HepG2 (cell line): ENCODE data around the gene DCAF8. TPM values are rescaled to one million over a fixed set of nuclear protein-coding genes. Genes with fewer than 3 reads are reported as not detected.

Experiments used
- AGO1 ChIP-seq: fragments of 200-400 bp; formaldehyde crosslinking; IDR thresholded peaks from 2 replicates; pipeline ENCODE4 v1.6.1; 2017; ENCODE audit warnings: mild to moderate bottlenecking, low read depth, low read length, moderate library complexity; ENCODE audit not compliant: poor library complexity, severe bottlenecking
- BORCS8-MEF2B ChIP-seq: sonication (generic); formaldehyde crosslinking; IDR thresholded peaks from 2 replicates; pipeline ENCODE4 v1.8.0; 2022; ENCODE audit warnings: mild to moderate bottlenecking, missing genetic modification reagents
- CAMTA2 ChIP-seq: sonication (generic); formaldehyde crosslinking; IDR thresholded peaks from 2 replicates; pipeline ENCODE4 v1.4.0; 2020; ENCODE audit warnings: mild to moderate bottlenecking, missing genetic modification reagents, borderline replicate concordance
- CREM ChIP-seq, 2 experiments: sonication (generic) in 1 of 2; formaldehyde crosslinking in 1 of 2; IDR thresholded peaks; 2 replicates each; pipeline versions ENCODE4 v1.4.0 to v1.6.1; 2016 to 2020; ENCODE audit warnings: antibody characterized with exemption in 1 of 2, mild to moderate bottlenecking in 1 of 2, missing genetic modification reagents in 1 of 2
- HDAC6 ChIP-seq: fragments of 200-600 bp; sonication (generic); IDR thresholded peaks from 2 replicates; pipeline ENCODE4 v1.7.0; 2017; ENCODE audit warnings: mild to moderate bottlenecking, antibody characterized with exemption, low read length, low read depth
- MIXL1 ChIP-seq: IDR thresholded peaks from 2 replicates; pipeline ENCODE4 v1.6.1; 2016
- PAX8 ChIP-seq: sonication (generic); formaldehyde crosslinking; IDR thresholded peaks from 2 replicates; pipeline ENCODE4 v1.8.0; 2022; ENCODE audit warnings: mild to moderate bottlenecking, missing genetic modification reagents, borderline replicate concordance
- POLR2A ChIP-seq, 2 experiments: IDR thresholded peaks; 2 replicates each; pipeline ENCODE4 v1.6.1; 2011; ENCODE audit warnings: low read depth in 2 of 2, low read length in 2 of 2, mild to moderate bottlenecking in 1 of 2, moderate library complexity in 1 of 2; ENCODE audit not compliant: insufficient read depth in 1 of 2
- REXO4 ChIP-seq: sonication (generic); formaldehyde crosslinking; IDR thresholded peaks from 2 replicates; pipeline ENCODE4 v1.8.0; 2022; ENCODE audit warnings: missing genetic modification reagents, mild to moderate bottlenecking, borderline replicate concordance
- SP5 ChIP-seq: IDR thresholded peaks from 2 replicates; pipeline ENCODE4 v1.6.1; 2016; ENCODE audit warnings: low read depth, borderline replicate concordance
- WIZ ChIP-seq: sonication (generic); formaldehyde crosslinking; IDR thresholded peaks from 2 replicates; pipeline ENCODE4 v1.5.1; 2020; ENCODE audit warnings: mild to moderate bottlenecking, missing genetic modification reagents
- ZNF292 ChIP-seq: sonication (generic); formaldehyde crosslinking; IDR thresholded peaks from 2 replicates; pipeline ENCODE4 v1.8.1; 2022; ENCODE audit warnings: mild to moderate bottlenecking, low read depth, missing genetic modification reagents, borderline replicate concordance
- ZNF333 ChIP-seq: sonication (generic); formaldehyde crosslinking; IDR thresholded peaks from 2 replicates; pipeline ENCODE4 v1.4.0; 2020; ENCODE audit warnings: mild to moderate bottlenecking, missing genetic modification reagents, borderline replicate concordance
- ZNF432 ChIP-seq: sonication (generic); formaldehyde crosslinking; IDR thresholded peaks from 2 replicates; pipeline ENCODE4 v1.5.0; 2020; ENCODE audit warnings: missing genetic modification reagents, mild to moderate bottlenecking, borderline replicate concordance
- polyA plus RNA-seq, 8 experiments: library from polyadenylated mRNA; depleted of rRNA in 3 of 8; stranded (reverse) in 7 of 8; unstranded in 1 of 8; fragments of >200 nt; fragmentation: Illumina TruSeq in 4 of 8; extraction: Trizol in 4 of 8; gene quantifications; 2 replicates each; pipeline versions ENCODE4 v1.2.1 to v1.2.3, GENCODE V29; 2011 to 2016; ENCODE audit warnings: low read depth in 4 of 8, missing spikeins in 1 of 8, mixed read lengths in 1 of 8; ENCODE audit not compliant: insufficient read depth in 1 of 8
- total RNA-seq, 5 experiments: library from RNA; depleted of rRNA; stranded (reverse); fragments of >200 nt; fragmentation: Illumina TruSeq; extraction: Trizol; gene quantifications; 2 replicates each; pipeline ENCODE4 v1.2.3, GENCODE V29; 2016; ENCODE audit warnings: low read depth in 1 of 5
- TF ChIP-seq, protein P1 (sequence below): IDR thresholded peaks from 2 replicates; pipeline ENCODE4 v1.6.1; 2016; ENCODE audit warnings: mild to moderate bottlenecking, missing biosample characterization, missing genetic modification reagents
- TF ChIP-seq, protein P2 (sequence below): IDR thresholded peaks from 2 replicates; pipeline ENCODE4 v1.6.1; 2016; ENCODE audit warnings: control low read depth
- TF ChIP-seq, protein P3 (sequence below): sonication (generic); formaldehyde crosslinking; IDR thresholded peaks from 2 replicates; pipeline ENCODE4 v1.9.0; 2022; ENCODE audit warnings: low read depth, missing genetic modification reagents
- TF ChIP-seq, protein P4 (sequence below): sonication (generic); formaldehyde crosslinking; IDR thresholded peaks from 2 replicates; pipeline ENCODE4 v1.5.1; 2020; ENCODE audit warnings: mild to moderate bottlenecking, missing genetic modification reagents, moderate library complexity
- TF ChIP-seq, protein P5 (sequence below): sonication (generic); formaldehyde crosslinking; IDR thresholded peaks from 2 replicates; pipeline ENCODE4 v1.4.0; 2020; ENCODE audit warnings: missing genetic modification reagents
- TF ChIP-seq, protein P6 (sequence below): IDR thresholded peaks from 2 replicates; pipeline ENCODE4 v1.6.1; 2016; ENCODE audit warnings: low read depth

DCAF8 gene
- total and polyA plus RNA-seq, 2 of the 13 experiments (the other 11 are each of a cell fraction or from before 2014, with no cell fraction given): 73.4 to 79.8 TPM

DNA sequence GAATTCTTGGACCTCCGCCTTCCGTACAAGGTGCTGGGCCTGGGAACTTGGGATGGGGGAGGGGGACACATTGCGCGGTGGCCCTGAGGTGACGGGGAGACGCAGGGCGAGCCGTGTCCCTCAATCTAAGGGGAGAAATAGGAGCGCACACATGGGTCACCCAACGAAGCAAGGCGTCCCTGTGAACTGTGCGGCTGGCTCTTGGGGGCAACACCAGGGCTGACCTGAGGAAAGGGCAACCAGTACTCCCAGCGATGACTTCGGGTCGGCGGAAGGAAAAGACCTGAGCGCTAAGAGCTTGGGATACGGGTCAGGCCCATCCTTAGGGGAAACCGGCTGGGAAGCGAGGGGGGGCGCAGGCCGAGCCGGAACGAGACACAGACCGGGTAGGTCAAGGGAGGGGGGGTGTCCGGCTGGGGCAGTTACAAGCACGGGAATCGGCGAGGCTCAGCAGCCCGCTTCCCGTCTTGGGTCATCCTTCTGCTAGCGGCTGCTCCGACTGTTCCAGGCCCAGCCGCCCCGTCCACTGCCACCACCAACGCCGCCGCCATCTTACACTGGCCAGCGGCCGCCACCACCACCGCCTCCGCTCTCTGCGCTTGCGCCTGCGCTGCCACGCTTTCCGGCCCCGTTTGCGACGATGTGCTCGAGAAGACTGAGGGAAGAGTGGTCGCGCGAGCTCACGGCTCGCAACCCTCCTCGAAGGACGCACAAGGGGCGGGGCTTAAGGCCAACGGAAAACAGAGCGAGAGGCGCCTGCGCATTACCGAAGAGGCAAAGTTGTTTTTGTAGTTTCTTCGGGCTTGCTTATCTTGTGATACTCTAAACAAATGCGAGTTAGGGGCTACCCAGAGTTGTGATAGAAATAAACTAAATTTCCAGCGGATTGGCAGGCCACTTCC lies at the start of gene DCAF8 (continued):
- TF ChIP-seq, protein P1, sequence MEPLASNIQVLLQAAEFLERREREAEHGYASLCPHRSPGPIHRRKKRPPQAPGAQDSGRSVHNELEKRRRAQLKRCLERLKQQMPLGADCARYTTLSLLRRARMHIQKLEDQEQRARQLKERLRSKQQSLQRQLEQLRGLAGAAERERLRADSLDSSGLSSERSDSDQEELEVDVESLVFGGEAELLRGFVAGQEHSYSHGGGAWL (CRISPR knock-in tag): peak; percentile 86
- TF ChIP-seq CREM (IDR thresholded peaks at IDR 0.05): peak; percentile 33; the same call in 1 of the 2 replicates
- TF ChIP-seq CREM (CRISPR knock-in tag; IDR thresholded peaks at IDR 0.05): no peak
- TF ChIP-seq, protein P2, sequence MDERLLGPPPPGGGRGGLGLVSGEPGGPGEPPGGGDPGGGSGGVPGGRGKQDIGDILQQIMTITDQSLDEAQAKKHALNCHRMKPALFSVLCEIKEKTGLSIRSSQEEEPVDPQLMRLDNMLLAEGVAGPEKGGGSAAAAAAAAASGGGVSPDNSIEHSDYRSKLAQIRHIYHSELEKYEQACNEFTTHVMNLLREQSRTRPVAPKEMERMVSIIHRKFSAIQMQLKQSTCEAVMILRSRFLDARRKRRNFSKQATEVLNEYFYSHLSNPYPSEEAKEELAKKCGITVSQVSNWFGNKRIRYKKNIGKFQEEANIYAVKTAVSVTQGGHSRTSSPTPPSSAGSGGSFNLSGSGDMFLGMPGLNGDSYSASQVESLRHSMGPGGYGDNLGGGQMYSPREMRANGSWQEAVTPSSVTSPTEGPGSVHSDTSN (CRISPR knock-in tag): no peak
- peak; percentile 88 for TF ChIP-seq BORCS8-MEF2B (CRISPR knock-in tag)
- TF ChIP-seq HDAC6: no peak
- TF ChIP-seq, protein P3, sequence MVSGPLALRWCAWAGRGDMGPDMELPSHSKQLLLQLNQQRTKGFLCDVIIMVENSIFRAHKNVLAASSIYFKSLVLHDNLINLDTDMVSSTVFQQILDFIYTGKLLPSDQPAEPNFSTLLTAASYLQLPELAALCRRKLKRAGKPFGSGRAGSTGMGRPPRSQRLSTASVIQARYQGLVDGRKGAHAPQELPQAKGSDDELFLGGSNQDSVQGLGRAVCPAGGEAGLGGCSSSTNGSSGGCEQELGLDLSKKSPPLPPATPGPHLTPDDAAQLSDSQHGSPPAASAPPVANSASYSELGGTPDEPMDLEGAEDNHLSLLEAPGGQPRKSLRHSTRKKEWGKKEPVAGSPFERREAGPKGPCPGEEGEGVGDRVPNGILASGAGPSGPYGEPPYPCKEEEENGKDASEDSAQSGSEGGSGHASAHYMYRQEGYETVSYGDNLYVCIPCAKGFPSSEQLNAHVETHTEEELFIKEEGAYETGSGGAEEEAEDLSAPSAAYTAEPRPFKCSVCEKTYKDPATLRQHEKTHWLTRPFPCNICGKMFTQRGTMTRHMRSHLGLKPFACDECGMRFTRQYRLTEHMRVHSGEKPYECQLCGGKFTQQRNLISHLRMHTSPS (CRISPR knock-in tag): no peak
- TF ChIP-seq WIZ (CRISPR knock-in tag): peak; percentile 72; the same call in 1 of the 2 replicates
- TF ChIP-seq POLR2A (IDR thresholded peaks at IDR 0.05; ENCODE audit: insufficient read depth in 1 of 2, low read depth in 2 of 2, low read length in 2 of 2): peak; percentile 92 to 94
- TF ChIP-seq PAX8 (CRISPR knock-in tag): peak; percentile 79; the same call in 1 of the 2 replicates
- peak; percentile 61 for TF ChIP-seq AGO1
- TF ChIP-seq REXO4: no peak
- TF ChIP-seq ZNF432 (CRISPR knock-in tag): no peak
- TF ChIP-seq, protein P4, sequence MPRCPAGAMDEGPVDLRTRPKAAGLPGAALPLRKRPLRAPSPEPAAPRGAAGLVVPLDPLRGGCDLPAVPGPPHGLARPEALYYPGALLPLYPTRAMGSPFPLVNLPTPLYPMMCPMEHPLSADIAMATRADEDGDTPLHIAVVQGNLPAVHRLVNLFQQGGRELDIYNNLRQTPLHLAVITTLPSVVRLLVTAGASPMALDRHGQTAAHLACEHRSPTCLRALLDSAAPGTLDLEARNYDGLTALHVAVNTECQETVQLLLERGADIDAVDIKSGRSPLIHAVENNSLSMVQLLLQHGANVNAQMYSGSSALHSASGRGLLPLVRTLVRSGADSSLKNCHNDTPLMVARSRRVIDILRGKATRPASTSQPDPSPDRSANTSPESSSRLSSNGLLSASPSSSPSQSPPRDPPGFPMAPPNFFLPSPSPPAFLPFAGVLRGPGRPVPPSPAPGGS (CRISPR knock-in tag): no peak; the same call in none of the 2 replicates
- TF ChIP-seq, protein P5, sequence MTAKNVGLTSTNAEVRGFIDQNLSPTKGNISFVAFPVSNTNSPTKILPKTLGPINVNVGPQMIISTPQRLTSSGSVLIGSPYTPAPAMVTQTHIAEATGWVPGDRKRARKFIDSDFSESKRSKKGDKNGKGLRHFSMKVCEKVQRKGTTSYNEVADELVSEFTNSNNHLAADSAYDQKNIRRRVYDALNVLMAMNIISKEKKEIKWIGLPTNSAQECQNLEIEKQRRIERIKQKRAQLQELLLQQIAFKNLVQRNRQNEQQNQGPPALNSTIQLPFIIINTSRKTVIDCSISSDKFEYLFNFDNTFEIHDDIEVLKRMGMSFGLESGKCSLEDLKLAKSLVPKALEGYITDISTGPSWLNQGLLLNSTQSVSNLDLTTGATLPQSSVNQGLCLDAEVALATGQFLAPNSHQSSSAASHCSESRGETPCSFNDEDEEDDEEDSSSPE (CRISPR knock-in tag): peak; percentile 67
- peak; percentile 48; the same call in 1 of the 2 replicates for TF ChIP-seq CAMTA2
- TF ChIP-seq ZNF292 (CRISPR knock-in tag): no peak
- no peak; the same call in 1 of the 2 replicates for TF ChIP-seq ZNF333
- TF ChIP-seq SP5 (CRISPR knock-in tag): no peak
- TF ChIP-seq, protein P6, sequence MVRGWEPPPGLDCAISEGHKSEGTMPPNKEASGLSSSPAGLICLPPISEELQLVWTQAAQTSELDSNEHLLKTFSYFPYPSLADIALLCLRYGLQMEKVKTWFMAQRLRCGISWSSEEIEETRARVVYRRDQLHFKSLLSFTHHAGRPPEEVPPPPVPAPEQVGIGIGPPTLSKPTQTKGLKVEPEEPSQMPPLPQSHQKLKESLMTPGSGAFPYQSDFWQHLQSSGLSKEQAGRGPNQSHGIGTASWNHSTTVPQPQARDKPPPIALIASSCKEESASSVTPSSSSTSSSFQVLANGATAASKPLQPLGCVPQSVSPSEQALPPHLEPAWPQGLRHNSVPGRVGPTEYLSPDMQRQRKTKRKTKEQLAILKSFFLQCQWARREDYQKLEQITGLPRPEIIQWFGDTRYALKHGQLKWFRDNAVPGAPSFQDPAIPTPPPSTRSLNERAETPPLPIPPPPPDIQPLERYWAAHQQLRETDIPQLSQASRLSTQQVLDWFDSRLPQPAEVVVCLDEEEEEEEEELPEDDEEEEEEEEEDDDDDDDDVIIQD: peak; percentile 59; the same call in 1 of the 2 replicates
- 0 out of 2 replicates have a peak, but pooled peaks have one; percentile 58 for TF ChIP-seq MIXL1 (CRISPR knock-in tag)
